ENCODE measurements around the gene GIT2. TPM values are rescaled to one million over a fixed set of nuclear protein-coding genes. Genes with fewer than 3 reads are reported as not detected.
A peak's percentile ranks its signal among the peaks of the same experiment; 100 is the strongest.

Gene GIT2
- total RNA-seq, 4 donors from 2014 or later = 39.8 to 62.9 (median 55.5) TPM

GRCh38 chr12:109950625-109951024 lies 45.5 kb downstream of the GIT2 start:
- TF ChIP-seq, protein P1, sequence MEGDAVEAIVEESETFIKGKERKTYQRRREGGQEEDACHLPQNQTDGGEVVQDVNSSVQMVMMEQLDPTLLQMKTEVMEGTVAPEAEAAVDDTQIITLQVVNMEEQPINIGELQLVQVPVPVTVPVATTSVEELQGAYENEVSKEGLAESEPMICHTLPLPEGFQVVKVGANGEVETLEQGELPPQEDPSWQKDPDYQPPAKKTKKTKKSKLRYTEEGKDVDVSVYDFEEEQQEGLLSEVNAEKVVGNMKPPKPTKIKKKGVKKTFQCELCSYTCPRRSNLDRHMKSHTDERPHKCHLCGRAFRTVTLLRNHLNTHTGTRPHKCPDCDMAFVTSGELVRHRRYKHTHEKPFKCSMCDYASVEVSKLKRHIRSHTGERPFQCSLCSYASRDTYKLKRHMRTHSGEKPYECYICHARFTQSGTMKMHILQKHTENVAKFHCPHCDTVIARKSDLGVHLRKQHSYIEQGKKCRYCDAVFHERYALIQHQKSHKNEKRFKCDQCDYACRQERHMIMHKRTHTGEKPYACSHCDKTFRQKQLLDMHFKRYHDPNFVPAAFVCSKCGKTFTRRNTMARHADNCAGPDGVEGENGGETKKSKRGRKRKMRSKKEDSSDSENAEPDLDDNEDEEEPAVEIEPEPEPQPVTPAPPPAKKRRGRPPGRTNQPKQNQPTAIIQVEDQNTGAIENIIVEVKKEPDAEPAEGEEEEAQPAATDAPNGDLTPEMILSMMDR (IDR thresholded peaks at IDR 0.05) = no peak
- TF ChIP-seq POLR2A (IDR thresholded peaks at IDR 0.05) (no peak), EP300 (IDR thresholded peaks at IDR 0.05) (no peak)
- Histone ChIP-seq H3K4me3 (no peak overlapping the region), H3K36me3 (peaks cover 3 to 61% (median 22%) of the 10 kb centered on the region in 3 donors), H3K27me3 (no peaks in the 10 kb centered on the region), H3K9me3 (no peaks in the 10 kb centered on the region), H3K4me1 (peaks cover 3 to 45% (median 22%) of the 10 kb centered on the region in 4 donors), H3K27ac (peak overlapping the region in 2 of 4 donors; percentile 63 to 85)
- no peak for DNase-seq (ENCODE audit: low spot score in 2 of 2)

DNA sequence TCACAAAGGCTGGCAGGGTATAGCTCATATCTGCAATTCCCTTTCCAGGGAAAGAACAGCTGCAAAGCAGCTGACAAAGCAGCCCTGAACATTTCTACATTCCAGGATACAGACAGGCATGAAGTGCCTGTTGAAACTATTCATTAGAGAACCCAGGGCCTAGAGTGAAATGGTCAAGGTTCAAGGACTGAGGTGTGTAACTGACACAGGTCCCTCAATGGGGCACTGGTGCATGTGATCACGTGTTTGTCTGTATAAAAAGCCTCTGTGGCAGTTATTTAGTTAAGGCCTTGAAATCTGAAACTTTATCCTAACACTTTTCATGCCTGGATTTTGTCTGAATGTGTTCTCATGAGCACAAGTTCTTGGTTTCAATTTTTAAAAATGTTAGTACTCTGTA lies 47.1 kb downstream of the GIT2 start:
- Histone ChIP-seq H3K9me3 (no peaks in the 10 kb centered on the region), H3K36me3 (peaks cover 3 to 55% (median 22%) of the 10 kb centered on the region in 3 donors), H3K27ac (peak overlapping the region in 3 of 4 donors; percentile 23 to 85 (median 63)), H3K4me3 (no peak overlapping the region), H3K4me1 (peaks cover 3 to 60% (median 29%) of the 10 kb centered on the region in 4 donors), H3K27me3 (no peaks in the 10 kb centered on the region)
- TF ChIP-seq POLR2A (IDR thresholded peaks at IDR 0.05) (no peak), EP300 (IDR thresholded peaks at IDR 0.05) (no peak)
- TF ChIP-seq, protein P1 (IDR thresholded peaks at IDR 0.05) = no peak
- DNase-seq (ENCODE audit: low spot score in 2 of 2) = no peak
- WGBS, 2 donors = 14 to 19% methylated on average over 1 of the region's 1 CpG

DNA sequence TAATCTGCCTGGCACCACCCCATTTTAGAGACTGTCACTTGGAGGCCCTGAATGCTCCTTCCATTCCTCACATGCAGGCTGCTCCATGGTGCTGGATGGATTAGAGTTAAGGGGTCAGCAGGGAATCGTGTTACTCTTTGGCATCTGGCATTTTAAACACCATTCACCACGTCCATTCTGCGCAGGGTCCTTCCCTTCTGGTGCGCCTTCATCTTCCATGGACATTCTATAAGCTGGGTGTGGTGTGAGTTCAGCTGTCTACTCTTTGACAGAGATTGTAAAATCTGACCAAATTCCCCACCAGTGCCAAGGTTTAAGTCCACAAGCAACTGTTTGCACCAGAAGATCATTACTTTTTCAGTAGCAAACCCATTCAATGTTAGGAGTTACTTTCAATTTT lies 47.8 kb downstream of the GIT2 start:
- Histone ChIP-seq H3K4me1 (peaks cover 3 to 67% (median 29%) of the 10 kb centered on the region in 4 donors), H3K27ac (peak overlapping the region in 3 of 4 donors; percentile 44 to 85 (median 63)), H3K27me3 (no peaks in the 10 kb centered on the region), H3K9me3 (no peaks in the 10 kb centered on the region), H3K4me3 (no peak overlapping the region), H3K36me3 (peaks cover 3 to 48% (median 17%) of the 10 kb centered on the region in 3 donors)
- WGBS, 2 donors = 67 to 75% methylated on average over 4 of the region's 4 CpGs
- DNase-seq (ENCODE audit: low spot score in 2 of 2) = no peak
- TF ChIP-seq, protein P1 (IDR thresholded peaks at IDR 0.05) = no peak
- TF ChIP-seq POLR2A (IDR thresholded peaks at IDR 0.05) = no peak
- no peak for TF ChIP-seq EP300 (IDR thresholded peaks at IDR 0.05)

DNA sequence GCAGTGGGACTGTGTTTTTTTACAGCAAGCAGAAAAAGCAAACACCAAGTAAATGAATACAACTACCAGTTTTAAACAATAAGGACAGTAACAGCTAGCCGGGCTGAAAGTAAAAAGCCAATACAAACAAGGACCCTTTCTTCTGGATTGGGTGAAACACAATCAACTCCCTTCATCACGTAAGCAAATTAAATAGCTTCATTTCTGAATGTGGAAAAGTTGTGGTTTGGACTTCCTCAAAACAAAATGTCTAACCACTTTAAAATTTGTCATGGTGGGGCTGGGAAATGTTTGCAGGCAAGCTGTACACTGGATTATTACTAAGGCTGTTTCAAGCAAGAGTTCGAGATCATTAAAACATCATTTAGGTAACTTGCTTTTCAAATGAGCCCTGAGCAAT lies 48.6 kb downstream of the GIT2 start:
- peaks cover 3 to 67% (median 29%) of the 10 kb centered on the region in 4 donors for H3K4me1 ChIP-seq
- WGBS, 2 donors = 16 to 17% methylated on average over 3 of the region's 3 CpGs
- H3K9me3 ChIP-seq = no peaks in the 10 kb centered on the region
- H3K4me3 ChIP-seq = no peak overlapping the region
- H3K27ac ChIP-seq = peak overlapping the region; percentile 37 to 85 (median 54)
- peaks cover 0 to 39% (median 8%) of the 10 kb centered on the region in 3 donors for H3K36me3 ChIP-seq
- TF ChIP-seq EP300 (IDR thresholded peaks at IDR 0.05) (no peak), POLR2A (IDR thresholded peaks at IDR 0.05) (no peak)
- TF ChIP-seq, protein P1 (IDR thresholded peaks at IDR 0.05) = no peak
- H3K27me3 ChIP-seq = no peaks in the 10 kb centered on the region
- no peak for DNase-seq (ENCODE audit: low spot score in 2 of 2)

DNA sequence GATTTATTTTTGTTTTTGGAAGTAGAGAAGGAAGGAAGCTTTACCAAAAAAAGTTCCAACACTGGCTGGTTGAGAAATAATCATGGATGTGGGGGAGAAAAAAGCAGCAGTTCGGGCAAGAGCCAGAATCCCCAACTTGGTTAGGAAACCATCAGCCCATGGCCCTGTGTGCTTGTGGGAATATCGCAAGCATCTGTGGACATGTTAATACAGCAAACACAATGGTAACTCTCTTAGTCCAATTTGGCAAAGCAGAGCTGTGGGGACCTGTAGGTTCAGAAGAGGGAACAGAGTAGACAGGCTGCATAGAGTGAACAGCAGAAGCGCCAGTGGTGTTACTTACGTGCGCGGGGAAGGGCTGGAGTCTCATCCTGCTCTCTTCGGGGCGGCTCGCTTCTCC lies 49.3 kb downstream of the GIT2 start:
- Histone ChIP-seq H3K27ac (peak overlapping the region; percentile 37 to 85 (median 54)), H3K9me3 (no peaks in the 10 kb centered on the region), H3K36me3 (peaks cover 0 to 33% (median 8%) of the 10 kb centered on the region in 3 donors), H3K4me1 (peaks cover 3 to 67% (median 29%) of the 10 kb centered on the region in 4 donors), H3K27me3 (no peaks in the 10 kb centered on the region), H3K4me3 (no peak overlapping the region)
- 78 to 92% methylated on average over 9 of the region's 9 CpGs for WGBS, 2 donors
- no peak for DNase-seq (ENCODE audit: low spot score in 2 of 2)
- TF ChIP-seq, protein P1 (IDR thresholded peaks at IDR 0.05) = no peak
- no peak for TF ChIP-seq POLR2A (IDR thresholded peaks at IDR 0.05)
- TF ChIP-seq EP300 (IDR thresholded peaks at IDR 0.05) = no peak

Measured in tibial nerve (tissue), 4 donors.